Progenitor cell of endocrine pancreas (in vitro differentiated cells): ENCODE data around the gene PIM1. TPM values are rescaled to one million over a fixed set of nuclear protein-coding genes. Genes with fewer than 3 reads are reported as not detected.

ENCODE experiments used
- DNase-seq: peaks from one replicate; pipeline ENCODE4 v3.0.0; 2021; ENCODE audit warnings: low spot score; ENCODE audit not compliant: unreplicated experiment
- H3K27ac Mint-ChIP-seq: 2 replicates; pipeline ENCODE4 v1.8.0; 2021; ENCODE audit warnings: mild to moderate bottlenecking, moderate library complexity, mixed read lengths
- H3K27me3 Mint-ChIP-seq: 2 replicates; pipeline ENCODE4 v1.8.0; 2021; ENCODE audit warnings: mixed read lengths
- H3K36me3 Mint-ChIP-seq: 2 replicates; pipeline ENCODE4 v1.8.0; 2022; ENCODE audit warnings: mixed read lengths; ENCODE audit not compliant: insufficient read depth
- H3K4me1 Mint-ChIP-seq: 2 replicates; pipeline ENCODE4 v1.8.0; 2021; ENCODE audit warnings: low read depth, mixed read lengths
- H3K4me3 Mint-ChIP-seq: 2 replicates; pipeline ENCODE4 v1.8.0; 2021; ENCODE audit warnings: low read depth, mild to moderate bottlenecking, moderate library complexity, mixed read lengths
- H3K9me3 Mint-ChIP-seq: 2 replicates; pipeline ENCODE4 v1.8.0; 2021; ENCODE audit warnings: low read depth, mixed read lengths
- total RNA-seq: library from RNA; stranded (reverse); gene quantifications from 2 replicates; pipeline ENCODE4 v1.2.1, GENCODE V29; 2021
- TF ChIP-seq, protein P1 (sequence below): fragments of 200-600 bp; sonication (generic); IDR thresholded peaks from one replicate; pipeline ENCODE4 v1.5.0; 2021; ENCODE audit warnings: antibody characterized with exemption, mild to moderate bottlenecking; ENCODE audit not compliant: unreplicated experiment

The PIM1 gene
- total RNA-seq, 1 donor from 2014 or later, result 19.7 TPM

DNA sequence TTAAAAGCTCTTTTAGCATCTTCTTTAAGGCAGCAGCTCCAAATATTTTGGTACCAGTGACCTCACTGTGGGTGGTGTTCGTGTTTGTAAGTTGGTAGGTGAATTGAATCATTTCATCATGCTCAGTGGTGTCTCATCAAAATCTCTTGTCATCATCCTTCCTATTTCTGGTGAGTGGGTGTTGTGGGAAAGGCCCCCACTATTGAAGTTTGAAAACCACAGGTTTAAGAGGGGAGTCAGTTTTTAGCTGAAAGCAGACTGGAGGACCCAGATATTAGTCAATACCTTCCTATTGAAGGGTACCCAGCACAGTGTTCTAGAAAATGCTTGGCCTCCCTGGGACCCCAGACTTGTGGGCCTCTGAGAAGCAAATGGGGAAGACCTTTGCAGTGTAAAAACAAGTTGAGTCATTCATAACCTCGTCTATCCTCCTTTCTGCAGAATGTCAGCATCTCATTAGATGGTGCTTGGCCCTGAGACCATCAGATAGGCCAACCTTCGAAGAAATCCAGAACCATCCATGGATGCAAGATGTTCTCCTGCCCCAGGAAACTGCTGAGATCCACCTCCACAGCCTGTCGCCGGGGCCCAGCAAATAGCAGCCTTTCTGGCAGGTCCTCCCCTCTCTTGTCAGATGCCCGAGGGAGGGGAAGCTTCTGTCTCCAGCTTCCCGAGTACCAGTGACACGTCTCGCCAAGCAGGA lies 3.7 kb downstream of the PIM1 start:
- TF ChIP-seq, protein P1, sequence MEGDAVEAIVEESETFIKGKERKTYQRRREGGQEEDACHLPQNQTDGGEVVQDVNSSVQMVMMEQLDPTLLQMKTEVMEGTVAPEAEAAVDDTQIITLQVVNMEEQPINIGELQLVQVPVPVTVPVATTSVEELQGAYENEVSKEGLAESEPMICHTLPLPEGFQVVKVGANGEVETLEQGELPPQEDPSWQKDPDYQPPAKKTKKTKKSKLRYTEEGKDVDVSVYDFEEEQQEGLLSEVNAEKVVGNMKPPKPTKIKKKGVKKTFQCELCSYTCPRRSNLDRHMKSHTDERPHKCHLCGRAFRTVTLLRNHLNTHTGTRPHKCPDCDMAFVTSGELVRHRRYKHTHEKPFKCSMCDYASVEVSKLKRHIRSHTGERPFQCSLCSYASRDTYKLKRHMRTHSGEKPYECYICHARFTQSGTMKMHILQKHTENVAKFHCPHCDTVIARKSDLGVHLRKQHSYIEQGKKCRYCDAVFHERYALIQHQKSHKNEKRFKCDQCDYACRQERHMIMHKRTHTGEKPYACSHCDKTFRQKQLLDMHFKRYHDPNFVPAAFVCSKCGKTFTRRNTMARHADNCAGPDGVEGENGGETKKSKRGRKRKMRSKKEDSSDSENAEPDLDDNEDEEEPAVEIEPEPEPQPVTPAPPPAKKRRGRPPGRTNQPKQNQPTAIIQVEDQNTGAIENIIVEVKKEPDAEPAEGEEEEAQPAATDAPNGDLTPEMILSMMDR, result no peak
- DNase-seq, result no peak

DNA sequence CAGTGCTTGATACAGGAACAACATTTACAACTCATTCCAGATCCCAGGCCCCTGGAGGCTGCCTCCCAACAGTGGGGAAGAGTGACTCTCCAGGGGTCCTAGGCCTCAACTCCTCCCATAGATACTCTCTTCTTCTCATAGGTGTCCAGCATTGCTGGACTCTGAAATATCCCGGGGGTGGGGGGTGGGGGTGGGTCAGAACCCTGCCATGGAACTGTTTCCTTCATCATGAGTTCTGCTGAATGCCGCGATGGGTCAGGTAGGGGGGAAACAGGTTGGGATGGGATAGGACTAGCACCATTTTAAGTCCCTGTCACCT lies 4.2 kb downstream of the PIM1 start:
- Mint-ChIP-seq H3K4me1 (peaks cover 18% of the 10 kb centered on the region), H3K27ac (no peak overlapping the region), H3K27me3 (no peaks in the 10 kb centered on the region), H3K4me3 (no peak overlapping the region), H3K36me3 (peaks cover 14% of the 10 kb centered on the region), H3K9me3 (no peaks in the 10 kb centered on the region)
- TF ChIP-seq, protein P1, result no peak
- no peak for DNase-seq

More for the DNA sequence above, 3.7 kb downstream of the PIM1 start:
- Mint-ChIP-seq H3K36me3 (peaks cover 14% of the 10 kb centered on the region), H3K4me3 (no peak overlapping the region), H3K27ac (no peak overlapping the region), H3K9me3 (no peaks in the 10 kb centered on the region), H3K27me3 (peaks cover under 1% of the 10 kb centered on the region), H3K4me1 (peaks cover 21% of the 10 kb centered on the region)

DNA sequence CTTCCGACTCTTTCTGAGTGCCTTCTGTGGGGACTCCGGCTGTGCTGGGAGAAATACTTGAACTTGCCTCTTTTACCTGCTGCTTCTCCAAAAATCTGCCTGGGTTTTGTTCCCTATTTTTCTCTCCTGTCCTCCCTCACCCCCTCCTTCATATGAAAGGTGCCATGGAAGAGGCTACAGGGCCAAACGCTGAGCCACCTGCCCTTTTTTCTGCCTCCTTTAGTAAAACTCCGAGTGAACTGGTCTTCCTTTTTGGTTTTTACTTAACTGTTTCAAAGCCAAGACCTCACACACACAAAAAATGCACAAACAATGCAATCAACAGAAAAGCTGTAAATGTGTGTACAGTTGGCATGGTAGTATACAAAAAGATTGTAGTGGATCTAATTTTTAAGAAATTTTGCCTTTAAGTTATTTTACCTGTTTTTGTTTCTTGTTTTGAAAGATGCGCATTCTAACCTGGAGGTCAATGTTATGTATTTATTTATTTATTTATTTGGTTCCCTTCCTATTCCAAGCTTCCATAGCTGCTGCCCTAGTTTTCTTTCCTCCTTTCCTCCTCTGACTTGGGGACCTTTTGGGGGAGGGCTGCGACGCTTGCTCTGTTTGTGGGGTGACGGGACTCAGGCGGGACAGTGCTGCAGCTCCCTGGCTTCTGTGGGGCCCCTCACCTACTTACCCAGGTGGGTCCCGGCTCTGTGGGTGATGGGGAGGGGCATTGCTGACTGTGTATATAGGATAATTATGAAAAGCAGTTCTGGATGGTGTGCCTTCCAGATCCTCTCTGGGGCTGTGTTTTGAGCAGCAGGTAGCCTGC lies 4.8 kb downstream of the PIM1 start:
- no peaks in the 10 kb centered on the region for H3K9me3 Mint-ChIP-seq
- no peak overlapping the region for H3K27ac Mint-ChIP-seq
- H3K4me1 Mint-ChIP-seq, result peaks cover 15% of the 10 kb centered on the region
- TF ChIP-seq, protein P1, result no peak
- H3K4me3 Mint-ChIP-seq, result no peak overlapping the region
- H3K36me3 Mint-ChIP-seq, result peaks cover 14% of the 10 kb centered on the region
- H3K27me3 Mint-ChIP-seq, result no peaks in the 10 kb centered on the region
- no peak for DNase-seq

DNA sequence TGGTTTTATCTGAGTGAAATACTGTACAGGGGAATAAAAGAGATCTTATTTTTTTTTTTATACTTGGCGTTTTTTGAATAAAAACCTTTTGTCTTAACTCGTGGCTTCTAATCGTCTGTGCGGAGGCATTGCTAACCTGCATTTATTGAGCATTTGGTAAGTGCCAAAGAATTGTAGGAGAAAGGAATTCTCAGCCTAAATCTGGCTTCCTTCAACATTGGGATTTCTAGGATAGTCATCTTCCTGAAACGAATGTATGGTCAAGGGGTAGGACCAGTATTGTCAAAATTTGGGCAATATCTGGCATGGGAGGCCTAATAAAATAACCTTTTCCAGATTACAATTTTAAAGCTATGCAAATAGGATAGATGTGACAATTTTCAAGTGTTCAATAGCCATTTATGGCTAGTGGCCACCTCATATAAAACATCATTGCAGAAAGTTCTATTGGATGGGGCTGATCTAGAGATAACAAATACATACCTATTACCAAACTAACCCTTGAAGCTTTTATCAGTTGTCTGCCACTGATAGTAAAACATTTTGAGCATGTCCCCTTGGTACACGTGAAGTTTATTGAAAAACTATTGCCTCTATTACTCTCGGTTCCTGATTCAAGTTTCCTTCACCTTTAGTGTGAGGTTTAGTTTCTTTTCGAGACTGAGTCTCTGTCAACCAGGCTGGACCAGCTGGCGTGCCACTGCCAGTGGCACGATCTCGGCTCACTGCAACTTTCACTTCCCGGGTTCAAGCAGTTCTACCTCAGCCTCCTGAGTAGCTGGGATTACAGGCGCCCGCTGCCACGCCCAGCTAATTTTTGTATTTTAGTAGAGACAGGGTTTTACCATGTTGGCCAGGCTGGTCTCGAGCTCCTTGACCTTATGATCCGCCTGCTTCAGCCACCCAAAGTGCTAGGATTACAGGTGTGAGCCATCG lies 5.6 kb downstream of the PIM1 start:
- no peak for DNase-seq
- Mint-ChIP-seq H3K27me3 (no peaks in the 10 kb centered on the region), H3K9me3 (no peaks in the 10 kb centered on the region), H3K36me3 (peaks cover 14% of the 10 kb centered on the region), H3K27ac (no peak overlapping the region), H3K4me1 (peaks cover 15% of the 10 kb centered on the region), H3K4me3 (no peak overlapping the region)
- TF ChIP-seq, protein P1, result no peak
